ENCODE results near the gene GPD1L.
"Not testable (repeated sequence)": the region's sequence is repeated elsewhere in the genome, so short reads cannot be mapped to it uniquely, and the experiment has no call there.

Gene GPD1L

GRCh38 chr3:32181796-32182195, 75.4 kb downstream of the GPD1L start:
- peak overlapping the region; percentile 43 for H3K4me3 Mint-ChIP-seq
- DNase-seq: no peak
- H3K27me3 Mint-ChIP-seq (ENCODE audit: low read depth, poor library complexity): no peaks in the 10 kb centered on the region
- peak overlapping the region; percentile 15 for H3K27ac Mint-ChIP-seq
- no peaks in the 10 kb centered on the region for H3K36me3 Mint-ChIP-seq (ENCODE audit: low read depth)
- peaks cover 58% of the 10 kb centered on the region for H3K4me1 Mint-ChIP-seq
- TF ChIP-seq CTCF (IDR thresholded peaks at IDR 0.05): no peak
- no peaks in the 10 kb centered on the region for H3K9me3 Mint-ChIP-seq

DNA sequence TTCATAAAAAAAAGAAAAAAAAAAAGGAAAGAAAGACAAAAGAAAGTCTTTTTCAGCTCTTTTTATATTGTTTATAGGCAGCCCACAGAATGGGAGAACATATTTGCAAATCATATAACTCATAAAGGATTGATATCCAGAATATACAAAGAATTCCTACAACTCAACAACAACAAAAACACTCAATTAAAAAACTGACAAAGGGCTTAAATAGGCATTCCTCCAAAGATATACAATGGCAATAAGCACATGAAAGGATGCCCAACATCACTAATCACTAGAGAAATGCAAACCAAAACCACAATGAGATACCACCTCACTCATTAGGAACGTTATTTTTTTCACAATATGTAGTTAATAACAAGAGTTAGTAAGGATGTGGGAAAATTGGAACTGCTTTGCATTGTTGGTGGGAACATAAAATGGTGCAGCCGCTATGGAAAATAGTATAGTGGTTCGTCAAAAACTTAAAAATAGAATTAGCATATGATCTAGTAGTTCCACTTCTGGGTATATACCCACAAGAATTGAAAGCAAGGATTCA, 77.8 kb downstream of the GPD1L start:
- H3K4me3 Mint-ChIP-seq: no peak overlapping the region
- no peak for TF ChIP-seq CTCF (IDR thresholded peaks at IDR 0.05)
- H3K9me3 Mint-ChIP-seq: no peaks in the 10 kb centered on the region
- H3K27me3 Mint-ChIP-seq (ENCODE audit: low read depth, poor library complexity): no peaks in the 10 kb centered on the region
- peaks cover 61% of the 10 kb centered on the region for H3K4me1 Mint-ChIP-seq
- no peak for DNase-seq
- H3K27ac Mint-ChIP-seq: no peak overlapping the region
- H3K36me3 Mint-ChIP-seq (ENCODE audit: low read depth): no peaks in the 10 kb centered on the region

- H3K36me3 Mint-ChIP-seq (ENCODE audit: low read depth): no peaks in the 10 kb centered on the region
- H3K9me3 Mint-ChIP-seq: no peaks in the 10 kb centered on the region
- no peak overlapping the region for H3K4me3 Mint-ChIP-seq
- H3K27me3 Mint-ChIP-seq (ENCODE audit: low read depth, poor library complexity): peaks cover 4% of the 10 kb centered on the region
- peaks cover 45% of the 10 kb centered on the region for H3K4me1 Mint-ChIP-seq
- DNase-seq: no peak
- no peak overlapping the region for H3K27ac Mint-ChIP-seq
- no peak for TF ChIP-seq CTCF (IDR thresholded peaks at IDR 0.05)
These were observed 79.7 kb downstream of the GPD1L start for GRCh38 chr3:32186097-32186496.

DNA sequence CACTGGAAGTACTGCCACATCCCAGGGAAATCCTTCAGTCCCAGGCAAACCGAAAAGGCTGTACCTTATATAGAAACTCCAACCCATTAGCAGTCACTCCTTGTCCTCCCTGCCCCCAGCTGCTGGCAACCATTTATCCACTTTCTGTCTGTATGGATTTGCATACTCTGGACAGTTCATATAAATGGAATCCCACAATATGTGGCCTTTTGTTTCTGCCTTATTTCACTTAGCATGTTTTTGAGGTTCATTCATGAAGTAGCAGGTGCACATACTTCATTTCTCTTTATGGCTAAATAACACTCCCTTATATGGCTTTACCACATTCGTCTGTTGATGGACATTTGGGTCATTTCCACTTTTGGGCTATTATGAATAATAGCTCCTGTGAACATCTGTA, 80.5 kb downstream of the GPD1L start:
- Mint-ChIP-seq H3K27ac (no peak overlapping the region), H3K27me3 (ENCODE audit: low read depth, poor library complexity) (peaks cover 4% of the 10 kb centered on the region), H3K9me3 (no peaks in the 10 kb centered on the region), H3K4me1 (peaks cover 37% of the 10 kb centered on the region), H3K36me3 (ENCODE audit: low read depth) (no peaks in the 10 kb centered on the region), H3K4me3 (no peak overlapping the region)
- DNase-seq: no peak
- TF ChIP-seq CTCF (IDR thresholded peaks at IDR 0.05): no peak

- H3K36me3 Mint-ChIP-seq (ENCODE audit: low read depth): no peaks in the 10 kb centered on the region
- H3K27me3 Mint-ChIP-seq (ENCODE audit: low read depth, poor library complexity): peaks cover 10% of the 10 kb centered on the region
- DNase-seq: no peak
- H3K9me3 Mint-ChIP-seq: no peaks in the 10 kb centered on the region
- peaks cover 32% of the 10 kb centered on the region for H3K4me1 Mint-ChIP-seq
- no peak for TF ChIP-seq CTCF (IDR thresholded peaks at IDR 0.05)
- H3K27ac Mint-ChIP-seq: no peak overlapping the region
- H3K4me3 Mint-ChIP-seq: no peak overlapping the region
These were observed 83.3 kb downstream of the GPD1L start for GRCh38 chr3:32189693-32190092.

GRCh38 chr3:32190556-32190955, 84.1 kb downstream of the GPD1L start:
- Mint-ChIP-seq H3K27me3 (ENCODE audit: low read depth, poor library complexity) (peaks cover 10% of the 10 kb centered on the region), H3K4me1 (peaks cover 31% of the 10 kb centered on the region)
- DNase-seq; H3K4me3 Mint-ChIP-seq; H3K36me3 Mint-ChIP-seq (ENCODE audit: low read depth); H3K27ac Mint-ChIP-seq; H3K9me3 Mint-ChIP-seq: not testable (repeated sequence)

Measured in nephron progenitor cell (in vitro differentiated cells).